Transverse colon (tissue), 4 donors: ENCODE measurements around the gene FGD5. TPM values are rescaled to one million over a fixed set of nuclear protein-coding genes. Genes with fewer than 3 reads are reported as not detected.

Experiments used
- DNase-seq: peaks from one replicate; pipeline ENCODE4 v3.0.0-alpha.2; 2019
- H3K27ac ChIP-seq, 4 donors: fragments of 200-600 bp; sonication (generic); 2 replicates each; pipeline ENCODE4 v1.5.1; 2016 to 2018; ENCODE audit warnings: inconsistent platforms in 4 of 4
- H3K27me3 ChIP-seq: fragments of 200-600 bp; sonication (generic); 2 replicates; pipeline ENCODE4 v1.5.1; 2017; ENCODE audit warnings: inconsistent platforms
- H3K36me3 ChIP-seq, 4 donors: fragments of 200-600 bp; sonication (generic); 2 replicates each; pipeline ENCODE4 v1.5.1; 2017 to 2019; ENCODE audit warnings: inconsistent platforms in 4 of 4
- H3K4me1 ChIP-seq, 4 donors: fragments of 200-600 bp; sonication (generic); 2 replicates each; pipeline ENCODE4 v1.5.1; 2017 to 2020; ENCODE audit warnings: inconsistent platforms in 4 of 4
- H3K4me3 ChIP-seq, 4 donors: fragments of 200-600 bp; sonication (generic); 1 replicate in 1 of 4; 2 replicates in 3 of 4; pipeline versions ENCODE4 v1.5.1 to v1.6.1; 2017 to 2019; ENCODE audit warnings: inconsistent platforms in 4 of 4
- H3K9me3 ChIP-seq, 2 donors: fragments of 200-600 bp; sonication (generic); 2 replicates each; pipeline ENCODE4 v1.5.1; 2017 to 2019; ENCODE audit warnings: inconsistent platforms in 2 of 2
- CTCF ChIP-seq, 5 experiments: fragments of 200-600 bp in 3 of 5; fragments of 450-650 bp in 2 of 5; sonication (generic) in 3 of 5; IDR thresholded peaks; 1 replicate in 2 of 5; 2 replicates in 3 of 5; pipeline ENCODE4 v1.5.1; 2016 to 2017; ENCODE audit warnings: antibody characterized with exemption in 5 of 5, inconsistent platforms in 3 of 5, mild to moderate bottlenecking in 2 of 5, moderate library complexity in 1 of 5
- EP300 ChIP-seq: sonication (generic); formaldehyde crosslinking; IDR thresholded peaks from one replicate; pipeline ENCODE4 v1.6.1; 2017; ENCODE audit warnings: antibody characterized with exemption, low read depth
- POLR2A ChIP-seq: fragments of 450-650 bp; IDR thresholded peaks from one replicate; pipeline ENCODE4 v1.6.1; 2016; ENCODE audit warnings: antibody characterized with exemption, mild to moderate bottlenecking, moderate library complexity
- POLR2AphosphoS5 ChIP-seq, 3 donors: sonication (generic); formaldehyde crosslinking; IDR thresholded peaks; one replicate each; pipeline ENCODE4 v1.6.1; 2016; ENCODE audit warnings: antibody characterized with exemption in 3 of 3
- WGBS, 2 donors: methylation state at CpG; one replicate each; pipeline ENCODE4 v1.1.5; 2018; ENCODE audit warnings: low coverage in 1 of 2; 5-methylcytosine and 5-hydroxymethylcytosine counted together
- in situ Hi-C, 4 donors: fragments of 200-750 bp; cut with MboI; loops; one replicate each; pipeline versions ENCODE4 v1.15.0 to v1.15.1; 2017; ENCODE audit warnings: low sequenced_read_pairs in 3 of 4, low pct_ligation_motif_present in 1 of 4, low pct_unique_long_range_greater_than_20kb in 1 of 4
- intact Hi-C: fragments of 100-400 bp; cut with DNase I; formaldehyde crosslinking; loops from one replicate; pipeline ENCODE4 v1.15.1; 2023; ENCODE audit warnings: low total_unique reads
- total RNA-seq, 4 donors: library from RNA; depleted of rRNA; stranded (reverse); fragments of >200 nt; gene quantifications; one replicate each; pipeline ENCODE4 v1.1.0, GENCODE V29; 2016

The FGD5 gene
- total RNA-seq, 4 donors from 2014 or later: 5.6 to 15.9 (median 10.2) TPM

GRCh38 chr3:14923476-14923875 lies 104.7 kb downstream of the FGD5 start:
- Histone ChIP-seq H3K4me1 (peaks cover 0 to 7% (median 0%) of the 10 kb centered on the region in 4 donors), H3K4me3 (no peak overlapping the region), H3K27ac (no peak overlapping the region), H3K36me3 (no peaks in the 10 kb centered on the region), H3K9me3 (no peaks in the 10 kb centered on the region), H3K27me3 (no peaks in the 10 kb centered on the region)
- DNase-seq: no peak
- no peak for TF ChIP-seq POLR2A
- TF ChIP-seq POLR2AphosphoS5 (IDR thresholded peaks at IDR 0.05): no peak
- TF ChIP-seq EP300: no peak
- no peak for TF ChIP-seq CTCF (IDR thresholded peaks at IDR 0.05)
- intact Hi-C loops: loop anchor here (5.0 kb wide), 1 partner anchor 251 kb away; no protein-coding TSS in a partner anchor
- in situ Hi-C loops: loop anchor here in 3 of 4 donors (10.0 to 25.0 kb wide), 3 partner anchors 129 to 411 kb away; partner anchors contain the start of gene C3orf20 (in 2 of the 3)
- 79 to 83% methylated on average over 2 to 6 of the region's 6 CpGs for WGBS, 2 donors

- no peak overlapping the region for H3K4me3 ChIP-seq
- peaks cover 0 to 4% (median 0%) of the 10 kb centered on the region in 4 donors for H3K4me1 ChIP-seq
- no peaks in the 10 kb centered on the region for H3K9me3 ChIP-seq
- H3K36me3 ChIP-seq: no peaks in the 10 kb centered on the region
- in situ Hi-C loops: loop anchor here in 3 of 4 donors (10.0 kb wide), 2 partner anchors 131 to 251 kb away; partner anchors contain the start of gene C3orf20 (in 2 of the 3)
- intact Hi-C loops: no loop called here
- 28 to 68% methylated on average over 3 to 9 of the region's 9 CpGs for WGBS, 2 donors
- H3K27ac ChIP-seq: no peak overlapping the region
- DNase-seq: peak; percentile 31
- TF ChIP-seq EP300 (no peak), CTCF (IDR thresholded peaks at IDR 0.05) (peak; percentile 57 to 74 (median 67)), POLR2A (no peak)
- H3K27me3 ChIP-seq: no peaks in the 10 kb centered on the region
Measured at GRCh38 chr3:14925729-14926591, 107.2 kb downstream of the FGD5 start.

- H3K9me3 ChIP-seq: no peaks in the 10 kb centered on the region
- no peaks in the 10 kb centered on the region for H3K27me3 ChIP-seq
- no peak overlapping the region for H3K4me3 ChIP-seq
- in situ Hi-C loops (loop anchor here in 3 of 4 donors (10.0 kb wide), 2 partner anchors 132 to 252 kb away; partner anchors contain the start of gene C3orf20 (in 2 of the 3)), intact Hi-C loops (no loop called here)
- DNase-seq: no peak
- TF ChIP-seq CTCF (IDR thresholded peaks at IDR 0.05) (no peak), POLR2A (no peak), POLR2AphosphoS5 (IDR thresholded peaks at IDR 0.05) (no peak), EP300 (no peak)
- no peak overlapping the region for H3K27ac ChIP-seq
- 87 to 100% methylated on average over 1 of the region's 1 CpG for whole genome bisulfite sequencing, 2 donors
- no peaks in the 10 kb centered on the region for H3K4me1 ChIP-seq
- H3K36me3 ChIP-seq: no peaks in the 10 kb centered on the region
Measured at GRCh38 chr3:14926592-14926991, 107.8 kb downstream of the FGD5 start.

- TF ChIP-seq POLR2AphosphoS5 (IDR thresholded peaks at IDR 0.05): no peak
- no peak for TF ChIP-seq EP300
- no peak for TF ChIP-seq CTCF (IDR thresholded peaks at IDR 0.05)
- TF ChIP-seq POLR2A: no peak
Measured at GRCh38 chr3:14927308-14927707, 108.5 kb downstream of the FGD5 start.

More at GRCh38 chr3:14927308-14927707, 108.5 kb downstream of the FGD5 start:
- Histone ChIP-seq H3K27ac (no peak overlapping the region), H3K4me3 (no peak overlapping the region), H3K27me3 (no peaks in the 10 kb centered on the region), H3K36me3 (no peaks in the 10 kb centered on the region), H3K9me3 (no peaks in the 10 kb centered on the region), H3K4me1 (no peaks in the 10 kb centered on the region)
- 85 to 92% methylated on average over 2 to 5 of the region's 5 CpGs for WGBS, 2 donors
- intact Hi-C loops (no loop called here), in situ Hi-C loops (loop anchor here in 3 of 4 donors (10.0 kb wide), 2 partner anchors 133 to 253 kb away; partner anchors contain the start of gene C3orf20 (in 2 of the 3))
- DNase-seq: no peak
